CD4-positive, alpha-beta T cell treated with Interleukin-2 at 100 ng/mL for 4 hours (primary cell): ENCODE data around the gene UTF1.
A peak's percentile ranks its signal among the peaks of the same experiment; 100 is the strongest.
"Not testable (repeated sequence)": the region's sequence is repeated elsewhere in the genome, so short reads cannot be mapped to it uniquely, and the experiment has no call there.

ENCODE experiments used
- DNase-seq: peaks from one replicate; pipeline ENCODE4 v3.0.0-alpha.2; 2020; ENCODE audit warnings: low spot score

Gene UTF1

GRCh38 chr10:133227256-133227655 lies 2.8 kb upstream of the UTF1 start:
- DNase-seq, result no peak

- no peak for DNase-seq
Observed at GRCh38 chr10:133229265-133230043, 563 bp upstream of the UTF1 start.

DNA sequence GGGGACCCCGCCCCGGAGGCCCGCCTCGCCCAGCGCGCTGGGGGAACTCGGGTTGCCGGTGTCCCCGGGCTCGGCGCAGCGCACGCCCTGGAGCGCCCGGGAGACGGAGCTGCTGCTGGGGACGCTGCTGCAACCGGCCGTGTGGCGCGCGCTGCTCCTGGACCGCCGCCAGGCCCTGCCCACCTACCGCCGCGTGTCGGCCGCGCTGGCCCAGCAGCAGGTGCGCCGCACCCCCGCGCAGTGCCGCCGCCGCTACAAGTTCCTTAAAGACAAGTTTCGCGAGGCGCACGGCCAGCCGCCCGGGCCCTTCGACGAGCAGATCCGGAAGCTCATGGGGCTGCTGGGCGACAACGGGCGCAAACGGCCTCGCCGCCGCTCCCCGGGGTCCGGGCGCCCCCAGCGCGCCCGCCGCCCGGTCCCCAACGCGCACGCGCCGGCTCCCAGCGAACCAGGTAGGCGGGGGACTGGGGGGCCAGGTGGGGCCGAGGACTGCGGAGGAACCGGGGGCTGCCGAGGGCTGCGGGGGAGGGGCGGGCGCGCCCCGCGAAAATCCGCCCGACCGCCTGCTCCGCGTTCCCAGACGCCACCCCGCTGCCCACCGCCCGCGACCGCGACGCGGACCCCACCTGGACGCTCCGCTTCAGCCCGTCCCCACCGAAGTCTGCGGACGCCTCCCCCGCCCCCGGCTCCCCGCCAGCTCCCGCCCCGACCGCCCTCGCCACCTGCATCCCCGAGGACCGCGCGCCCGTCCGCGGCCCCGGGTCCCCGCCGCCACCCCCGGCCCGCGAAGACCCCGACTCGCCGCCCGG lies 574 bp downstream of the UTF1 start:
- DNase-seq, result no peak

GRCh38 chr10:133231244-133231945 lies 1.4 kb downstream of the UTF1 start:
- DNase-seq, result no peak

GRCh38 chr10:133231946-133232574 lies 2.0 kb downstream of the UTF1 start:
- no peak for DNase-seq

DNA sequence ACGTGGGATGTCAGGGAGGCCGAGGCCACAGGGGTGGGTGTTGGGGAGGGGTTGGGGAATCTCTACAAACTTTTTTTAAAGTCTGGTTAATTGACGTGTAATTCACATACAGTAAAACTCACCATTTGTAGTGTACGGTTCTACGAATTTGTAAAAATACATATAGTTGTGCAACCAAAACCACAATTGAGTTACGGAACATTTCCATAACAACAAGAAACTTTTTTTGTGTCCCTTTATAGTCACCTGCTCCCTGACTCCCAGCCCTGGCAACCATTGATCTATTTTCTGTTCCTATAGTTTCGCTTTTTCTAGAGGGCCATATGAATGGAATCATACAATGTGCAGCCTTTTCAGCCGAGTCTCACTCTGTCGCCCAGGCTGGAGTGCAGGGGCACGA lies 4.8 kb downstream of the UTF1 start:
- not testable (repeated sequence) for DNase-seq

DNA sequence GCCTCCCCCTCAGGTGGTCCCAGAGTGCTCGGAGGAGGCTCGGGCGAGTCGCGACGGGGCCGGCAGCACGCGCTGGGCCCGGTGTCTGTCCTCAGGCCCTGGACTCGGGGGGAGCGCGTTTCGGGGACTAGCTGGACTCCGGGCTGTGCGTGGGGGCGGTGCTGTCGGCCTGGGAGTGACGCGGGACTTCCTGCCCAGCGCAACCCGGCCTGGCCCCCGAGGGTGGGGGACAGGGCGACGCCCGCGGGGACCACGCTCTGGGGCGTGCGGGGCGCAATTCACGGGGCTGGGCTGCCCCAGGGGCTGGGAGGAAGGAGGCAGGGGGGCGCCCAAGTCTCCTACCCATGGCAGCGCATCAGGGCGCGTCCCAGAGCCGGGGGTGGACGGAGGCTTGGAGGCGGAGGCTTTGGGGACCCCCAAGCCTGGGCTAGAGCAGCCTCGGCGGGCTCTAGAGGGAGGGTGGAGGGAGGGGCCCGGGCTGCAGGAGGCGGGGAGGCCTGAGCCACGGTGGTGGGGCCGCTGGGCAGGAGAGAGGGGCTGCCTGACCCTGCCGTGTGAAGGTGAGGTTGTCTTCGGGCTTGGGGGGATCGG lies 5.3 kb downstream of the UTF1 start:
- DNase-seq, result no peak

- no peak for DNase-seq
Observed at GRCh38 chr10:133235932-133236331, 5.9 kb downstream of the UTF1 start.

DNA sequence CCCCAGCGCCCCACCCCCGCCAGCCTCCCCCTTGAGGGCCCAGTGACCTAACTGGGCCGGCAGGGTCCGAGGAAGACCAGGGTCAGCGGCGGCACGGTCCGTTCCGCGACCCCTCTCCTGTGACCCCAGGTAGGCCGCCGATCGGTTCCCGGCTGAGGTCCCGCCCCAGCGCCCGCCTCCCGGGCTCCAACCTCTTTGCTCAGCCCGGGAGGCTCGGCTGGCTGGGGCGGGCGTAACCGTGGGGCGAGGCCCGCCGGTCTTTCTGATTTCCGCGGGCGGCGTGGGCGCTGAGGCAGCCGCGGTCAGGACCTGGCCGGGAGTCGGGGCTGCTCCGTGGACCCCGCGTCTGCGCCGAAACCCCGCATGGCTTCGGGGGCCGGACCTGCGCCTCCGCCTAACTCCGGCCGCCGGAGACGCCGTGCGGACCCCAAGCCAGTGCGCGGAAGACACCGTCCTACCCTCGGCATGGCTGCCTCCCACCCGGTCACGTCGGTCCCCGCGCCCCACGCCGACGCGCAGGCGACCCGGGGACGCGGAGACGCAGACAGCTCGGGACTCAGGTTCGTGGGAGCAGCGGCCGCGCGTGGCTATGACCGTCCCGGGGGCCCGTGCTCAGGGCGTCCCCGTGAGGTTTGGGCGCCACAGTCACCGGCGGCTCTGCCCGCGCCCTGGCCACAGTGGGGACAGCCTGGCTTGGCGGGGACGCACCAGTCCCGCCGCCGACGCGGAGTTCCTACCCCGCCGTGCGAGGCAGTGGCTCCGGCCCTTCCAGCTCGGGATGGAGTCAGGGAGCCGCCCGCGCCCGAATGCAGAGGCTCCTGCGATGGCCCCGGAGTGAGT lies 6.6 kb downstream of the UTF1 start:
- DNase-seq, result no peak

DNA sequence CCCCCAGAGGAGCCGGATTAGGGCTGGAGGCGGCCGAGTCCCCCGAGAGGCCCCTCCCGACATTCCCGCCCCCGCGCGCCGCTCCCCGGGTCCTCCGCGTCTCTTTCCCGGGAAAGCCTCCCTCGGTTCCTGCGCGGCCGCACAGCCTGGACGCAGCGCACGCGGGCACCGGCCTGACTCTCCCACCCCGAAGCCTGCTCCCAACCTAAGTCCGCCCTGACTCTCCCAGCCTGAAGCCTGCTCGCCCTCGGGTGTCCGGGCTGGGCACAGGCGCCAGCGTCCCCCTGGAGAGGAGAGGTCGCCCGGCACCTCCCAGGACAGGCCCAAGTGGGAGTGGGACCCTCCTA lies 7.2 kb downstream of the UTF1 start:
- DNase-seq, result no peak

GRCh38 chr10:133237588-133238465 lies 7.8 kb downstream of the UTF1 start, which contains the start of gene VENTX:
Gene VENTX, plus strand, starts transcription at chr10:133237855. Its CDS starts 60 bp downstream, at chr10:133237915.
- DNase-seq, result no peak

DNA sequence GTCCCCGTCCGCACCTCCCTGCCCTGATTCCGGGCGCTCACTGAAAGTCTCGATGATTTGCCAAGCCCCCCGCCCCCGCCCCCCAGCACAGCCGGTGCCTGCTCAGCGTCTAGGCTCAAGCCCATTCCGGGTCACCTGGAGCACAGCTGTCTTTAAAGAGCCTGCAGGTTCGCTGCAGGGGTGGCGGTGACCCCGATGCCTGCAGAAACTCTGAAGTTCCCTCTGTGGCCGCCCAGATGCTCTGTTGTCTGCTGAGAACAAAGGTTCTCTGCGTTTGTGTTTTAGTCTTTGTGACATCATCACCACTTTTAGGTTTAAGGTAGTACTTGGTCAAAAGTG lies 8.4 kb downstream of the UTF1 start:
- DNase-seq, result no peak

GRCh38 chr10:133239990-133240389 lies 10.0 kb downstream of the UTF1 start:
- DNase-seq, result no peak

DNA sequence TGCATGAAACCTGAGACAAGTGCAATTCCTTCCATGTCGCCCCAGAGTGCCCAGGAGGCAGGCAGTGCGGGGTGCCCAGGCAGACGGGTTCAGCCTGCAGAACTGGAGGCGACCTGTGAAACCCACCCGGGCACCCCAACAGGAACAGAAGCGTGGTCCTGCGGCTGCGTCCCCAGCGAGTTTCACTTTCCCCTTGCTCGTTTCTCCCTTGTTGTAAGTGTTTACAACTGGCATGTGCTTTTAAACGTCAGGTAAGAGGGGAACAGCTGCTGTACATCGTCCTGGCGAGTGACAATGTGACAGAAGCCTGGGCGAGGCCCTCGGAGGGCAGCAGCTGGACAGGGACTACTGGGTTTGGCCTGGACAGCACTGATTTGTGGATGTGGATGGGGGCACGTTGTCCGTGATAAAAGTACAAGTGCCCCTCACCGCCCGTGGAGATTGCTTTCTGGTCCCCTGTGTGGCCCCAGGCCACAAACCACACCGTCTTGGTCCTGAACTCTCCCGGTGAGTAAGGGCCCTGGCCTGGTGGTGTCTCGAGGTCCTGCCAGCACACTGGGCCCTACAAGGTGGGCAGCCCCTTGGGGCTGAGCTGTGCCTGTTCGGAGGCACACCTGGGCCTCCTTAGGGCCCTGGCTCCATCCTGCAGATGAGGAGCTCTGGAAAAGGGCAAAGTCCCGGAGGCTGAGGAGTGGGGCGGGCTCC lies 11.6 kb downstream of the UTF1 start:
- DNase-seq, result peak; percentile 13

GRCh38 chr10:133242611-133243356 lies 12.8 kb downstream of the UTF1 start:
- no peak for DNase-seq

DNA sequence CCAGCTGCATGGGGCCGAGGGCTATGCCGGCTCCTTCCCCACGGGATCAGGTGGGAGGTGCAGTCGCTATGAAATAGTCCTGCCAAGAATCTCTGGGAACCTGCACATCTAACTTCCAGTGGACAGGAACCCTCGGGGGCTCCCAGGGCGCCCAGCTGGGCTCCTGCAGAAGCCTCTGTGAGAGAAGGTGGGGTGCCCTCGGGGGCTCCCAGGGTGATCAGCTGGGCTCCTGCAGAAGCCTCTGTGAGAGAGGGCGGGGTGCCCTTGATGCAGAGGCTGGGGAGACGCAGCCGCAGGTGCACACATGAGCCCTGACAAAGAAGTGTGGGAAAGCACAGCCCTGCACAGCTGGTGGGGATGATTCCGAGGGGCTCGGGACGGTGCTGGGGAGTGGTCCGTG lies 13.6 kb downstream of the UTF1 start:
- no peak for DNase-seq

GRCh38 chr10:133245439-133246235 lies 15.6 kb downstream of the UTF1 start:
- DNase-seq, result no peak

DNA sequence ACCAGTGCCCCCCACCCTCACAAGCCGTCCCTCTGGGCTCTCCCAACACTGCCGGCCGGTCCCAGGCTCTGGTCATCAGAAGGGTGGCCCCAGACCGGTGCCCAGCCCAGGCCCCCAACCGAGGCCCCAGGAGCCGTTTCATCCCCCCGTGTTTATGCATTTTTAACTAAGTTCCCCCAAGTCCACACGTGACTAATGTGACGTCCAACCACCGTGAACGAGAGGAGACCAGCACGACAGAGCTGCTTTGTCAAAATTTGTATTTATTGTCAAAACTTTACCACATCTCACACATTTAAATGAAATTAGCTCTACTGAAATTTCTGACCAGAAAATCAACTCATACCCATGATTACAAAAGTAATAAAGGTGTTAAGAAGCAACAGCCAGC lies 16.2 kb downstream of the UTF1 start:
- no peak for DNase-seq
